ENCODE data around the gene PXDN. TPM values are rescaled to one million over a fixed set of nuclear protein-coding genes. Genes with fewer than 3 reads are reported as not detected.

PXDN gene
- total and polyA plus RNA-seq, 3 experiments from 2014 or later, result 0.39 to 3.3 (median 1.00) TPM

DNA sequence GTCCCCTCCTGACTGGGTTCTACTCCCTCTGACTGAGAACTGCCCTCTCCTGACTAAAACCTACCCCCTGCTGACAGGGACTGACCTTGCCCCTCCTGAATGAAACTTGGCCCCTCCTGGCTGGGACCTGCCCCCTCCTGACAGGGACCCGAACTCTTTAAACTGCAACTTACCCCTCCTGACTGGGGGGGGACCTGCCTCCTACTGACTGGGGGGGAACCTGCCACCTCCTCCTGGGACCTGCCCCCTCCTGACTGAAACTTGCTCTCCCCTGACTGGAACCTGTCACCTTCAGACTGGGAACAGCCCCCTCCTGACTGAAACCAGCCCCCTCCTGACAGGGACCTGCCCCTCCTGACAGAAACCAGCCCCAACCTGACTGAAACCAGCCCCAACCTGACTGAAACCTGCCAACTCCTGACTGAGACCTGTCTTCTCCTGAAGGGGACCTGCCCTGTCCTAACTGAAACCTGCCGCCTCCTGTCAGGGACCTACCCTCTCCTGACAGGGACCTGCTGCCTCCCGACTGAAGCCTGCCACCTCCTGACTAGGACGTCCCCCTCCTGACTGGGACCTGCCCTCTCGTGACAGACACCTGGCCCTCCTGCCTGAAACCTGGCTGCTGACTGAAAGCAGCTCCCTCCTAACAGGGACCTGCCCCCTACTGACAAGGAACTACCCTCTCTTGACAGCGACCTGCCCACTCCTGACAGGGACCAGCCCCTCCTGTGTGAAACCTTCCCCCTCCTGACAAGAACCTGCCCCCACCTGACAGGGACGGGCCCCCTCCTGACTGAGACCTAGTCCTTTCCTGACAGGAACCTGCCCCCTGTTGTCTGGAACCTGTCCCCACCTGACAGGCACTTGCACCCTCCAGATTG lies 87.1 kb downstream of the PXDN start:
- Histone ChIP-seq H3K9me3 (ENCODE audit: low read length) (no peaks in the 10 kb centered on the region), H3K27me3 (ENCODE audit: insufficient read depth, low read length, poor library complexity, severe bottlenecking) (no peaks in the 10 kb centered on the region), H3K4me1 (ENCODE audit: insufficient read depth, low read length) (no peaks in the 10 kb centered on the region), H3K36me3 (ENCODE audit: insufficient read depth, low read length) (no peaks in the 10 kb centered on the region), H3K4me3 (ENCODE audit: low read length) (no peak overlapping the region), H3K27ac (ENCODE audit: low read depth, low read length) (no peak overlapping the region)
- Mint-ChIP-seq H3K4me1 (no peaks in the 10 kb centered on the region), H3K27me3 (peaks cover 7 to 8% of the 10 kb centered on the region in 2 donors), H3K9me3 (peaks cover 0 to 3% (median 0%) of the 10 kb centered on the region in 5 donors), H3K27ac (no peak overlapping the region), H3K4me3 (no peak overlapping the region), H3K36me3 (no peaks in the 10 kb centered on the region)
- DNase-seq, result no peak
- POLR2A ChIA-PET, result no interaction called here
- CTCF ChIA-PET, result no interaction called here

DNA sequence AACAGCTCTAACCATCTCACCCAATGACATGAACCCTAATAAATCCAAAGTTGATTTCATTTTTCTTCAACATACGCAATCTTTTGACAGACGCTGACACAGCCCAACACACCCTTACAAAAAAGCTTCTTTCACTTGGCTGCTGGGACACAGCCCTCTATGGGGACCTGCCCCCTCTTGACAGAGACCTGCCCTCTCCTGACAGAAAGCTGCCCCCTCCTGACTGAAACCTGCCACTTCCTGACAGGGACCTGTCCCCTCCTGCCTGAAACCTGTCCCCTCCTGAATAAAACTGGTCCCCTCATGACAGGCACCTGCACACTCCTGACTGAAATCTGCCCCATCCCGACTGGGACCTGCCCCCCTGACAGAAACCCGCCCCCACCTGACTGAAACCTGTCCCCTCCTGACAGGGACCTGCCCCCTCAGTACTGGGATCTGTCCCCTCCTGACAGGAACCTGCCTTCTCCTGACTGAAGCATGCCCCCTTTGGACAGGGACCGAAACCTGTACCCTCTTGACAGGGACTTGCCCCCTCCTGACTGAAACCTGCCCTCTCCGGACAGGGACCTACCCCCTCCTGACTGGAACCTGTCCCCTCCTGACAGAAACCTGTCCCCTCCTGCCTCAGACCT lies 87.9 kb downstream of the PXDN start:
- H3K27me3 ChIP-seq (ENCODE audit: insufficient read depth, low read length, poor library complexity, severe bottlenecking), result no peaks in the 10 kb centered on the region
- H3K27ac Mint-ChIP-seq, result no peak overlapping the region
- no peak overlapping the region for H3K27ac ChIP-seq (ENCODE audit: low read depth, low read length)
- H3K4me3 Mint-ChIP-seq, result no peak overlapping the region
- POLR2A ChIA-PET, result no interaction called here
- no peaks in the 10 kb centered on the region for H3K4me1 Mint-ChIP-seq
- DNase-seq, result no peak
- no peaks in the 10 kb centered on the region for H3K36me3 ChIP-seq (ENCODE audit: insufficient read depth, low read length)
- H3K9me3 Mint-ChIP-seq, result peaks cover 0 to 3% (median 0%) of the 10 kb centered on the region in 5 donors
- H3K9me3 ChIP-seq (ENCODE audit: low read length), result no peaks in the 10 kb centered on the region
- CTCF ChIA-PET, result no interaction called here
- H3K27me3 Mint-ChIP-seq, result peaks cover 7 to 8% of the 10 kb centered on the region in 2 donors
- H3K4me1 ChIP-seq (ENCODE audit: insufficient read depth, low read length), result no peaks in the 10 kb centered on the region
- H3K4me3 ChIP-seq (ENCODE audit: low read length), result no peak overlapping the region
- no peaks in the 10 kb centered on the region for H3K36me3 Mint-ChIP-seq

DNA sequence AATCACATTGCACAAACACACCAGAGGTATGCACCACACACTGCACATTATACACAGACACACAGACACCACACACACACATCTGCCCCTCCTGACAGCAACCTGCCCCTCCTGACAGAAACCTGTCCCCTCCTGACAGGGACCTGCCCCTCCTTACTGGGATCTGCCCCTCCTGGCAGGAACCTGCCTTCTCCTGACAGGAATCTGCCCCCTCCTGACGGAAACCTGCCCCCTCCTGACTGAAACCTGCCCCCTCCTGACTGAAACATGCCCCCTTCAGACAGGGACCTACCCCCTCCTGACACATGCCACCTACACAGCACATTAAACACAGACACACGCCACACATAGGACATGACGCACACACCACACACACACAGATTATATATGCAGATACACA lies 88.9 kb downstream of the PXDN start:
- ChIA-PET CTCF (no interaction called here), POLR2A (no interaction called here)
- Histone ChIP-seq H3K36me3 (ENCODE audit: insufficient read depth, low read length) (no peaks in the 10 kb centered on the region), H3K27ac (ENCODE audit: low read depth, low read length) (no peak overlapping the region), H3K27me3 (ENCODE audit: insufficient read depth, low read length, poor library complexity, severe bottlenecking) (no peaks in the 10 kb centered on the region), H3K9me3 (ENCODE audit: low read length) (no peaks in the 10 kb centered on the region), H3K4me3 (ENCODE audit: low read length) (no peak overlapping the region), H3K4me1 (ENCODE audit: insufficient read depth, low read length) (no peaks in the 10 kb centered on the region)
- Mint-ChIP-seq H3K27ac (no peak overlapping the region), H3K27me3 (peaks cover 7 to 8% of the 10 kb centered on the region in 2 donors), H3K4me1 (no peaks in the 10 kb centered on the region), H3K9me3 (peaks cover 0 to 3% (median 0%) of the 10 kb centered on the region in 5 donors), H3K36me3 (no peaks in the 10 kb centered on the region), H3K4me3 (no peak overlapping the region)
- no peak for DNase-seq

DNA sequence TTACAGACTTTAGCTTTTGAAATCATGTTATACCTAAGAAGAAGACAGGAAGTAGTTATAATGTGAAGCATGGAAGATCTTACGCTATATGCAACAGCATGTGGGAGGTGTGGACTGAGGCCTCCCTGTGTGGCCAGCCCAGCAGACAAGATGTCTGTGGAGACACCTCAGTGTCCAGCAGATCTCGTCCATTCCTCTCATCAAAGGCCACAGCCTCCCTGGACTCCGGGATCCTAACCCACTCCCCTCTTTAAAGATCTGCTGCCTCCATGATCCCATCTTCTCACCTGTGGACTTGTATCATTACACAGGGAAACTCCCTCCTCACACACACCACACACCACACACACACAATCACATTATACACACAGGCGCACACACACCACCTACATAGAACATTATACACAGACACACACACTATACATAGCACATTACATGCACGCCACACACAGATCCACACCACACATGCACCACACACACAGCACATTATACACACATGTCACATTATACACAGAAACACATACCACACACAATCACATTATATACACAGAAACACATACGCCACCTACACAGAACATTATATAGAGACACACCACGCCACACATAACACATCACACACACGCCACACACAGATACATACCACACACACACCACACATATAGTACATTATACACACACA lies 89.5 kb downstream of the PXDN start:
- DNase-seq, result no peak
- no peaks in the 10 kb centered on the region for H3K27me3 ChIP-seq (ENCODE audit: insufficient read depth, low read length, poor library complexity, severe bottlenecking)
- H3K9me3 Mint-ChIP-seq, result peaks cover 0 to 5% (median 2%) of the 10 kb centered on the region in 5 donors
- H3K4me1 Mint-ChIP-seq, result no peaks in the 10 kb centered on the region
- H3K36me3 Mint-ChIP-seq, result no peaks in the 10 kb centered on the region
- H3K9me3 ChIP-seq (ENCODE audit: low read length), result no peaks in the 10 kb centered on the region
- H3K4me3 ChIP-seq (ENCODE audit: low read length), result no peak overlapping the region
- peaks cover 7 to 8% of the 10 kb centered on the region in 2 donors for H3K27me3 Mint-ChIP-seq
- H3K36me3 ChIP-seq (ENCODE audit: insufficient read depth, low read length), result no peaks in the 10 kb centered on the region
- no peaks in the 10 kb centered on the region for H3K4me1 ChIP-seq (ENCODE audit: insufficient read depth, low read length)
- H3K27ac ChIP-seq (ENCODE audit: low read depth, low read length), result no peak overlapping the region
- H3K27ac Mint-ChIP-seq, result no peak overlapping the region
- ChIA-PET CTCF (no interaction called here), POLR2A (no interaction called here)
- no peak overlapping the region for H3K4me3 Mint-ChIP-seq

DNA sequence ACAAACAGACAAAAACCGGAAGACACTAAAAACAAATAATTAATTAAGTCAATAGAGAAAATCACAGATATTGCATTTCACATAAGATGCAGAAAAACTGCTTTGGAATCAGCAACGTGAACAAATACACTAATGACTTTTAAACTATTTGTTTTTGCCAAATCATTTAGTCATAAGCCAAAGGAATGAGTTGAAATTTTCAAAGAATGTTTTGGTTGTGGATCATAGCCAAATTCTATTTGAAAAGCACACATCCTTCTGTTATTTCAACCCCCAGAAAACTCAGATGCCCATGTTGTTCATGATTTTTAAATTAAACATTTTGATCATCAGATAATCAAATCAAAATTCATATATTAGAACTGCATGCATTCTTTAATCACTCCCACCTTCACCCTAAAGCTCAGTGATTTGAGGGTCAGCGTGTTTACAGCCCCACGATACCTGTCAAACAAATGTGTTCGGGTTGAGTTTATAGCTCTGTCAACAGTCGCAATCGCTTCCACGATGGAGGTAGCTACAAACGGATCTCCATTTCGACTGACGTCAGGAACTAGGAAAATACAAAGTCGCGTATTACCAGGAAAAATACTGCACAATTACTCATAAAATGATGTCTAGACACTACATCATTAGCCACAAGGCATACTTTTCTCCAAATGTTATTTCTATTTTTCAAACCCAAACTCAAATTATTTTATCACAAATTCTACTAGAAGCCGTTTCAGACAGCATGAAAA lies 90.2 kb downstream of the PXDN start:
- CTCF ChIA-PET, result no interaction called here
- H3K27me3 ChIP-seq (ENCODE audit: insufficient read depth, low read length, poor library complexity, severe bottlenecking), result no peaks in the 10 kb centered on the region
- POLR2A ChIA-PET, result no interaction called here
- Mint-ChIP-seq H3K9me3 (peaks cover 0 to 8% (median 2%) of the 10 kb centered on the region in 5 donors), H3K4me3 (no peak overlapping the region), H3K4me1 (no peaks in the 10 kb centered on the region), H3K27me3 (peaks cover 6 to 8% of the 10 kb centered on the region in 2 donors), H3K36me3 (no peaks in the 10 kb centered on the region), H3K27ac (no peak overlapping the region)
- no peak for DNase-seq
- H3K27ac ChIP-seq (ENCODE audit: low read depth, low read length), result no peak overlapping the region
- H3K9me3 ChIP-seq (ENCODE audit: low read length), result no peaks in the 10 kb centered on the region
- no peak overlapping the region for H3K4me3 ChIP-seq (ENCODE audit: low read length)
- H3K36me3 ChIP-seq (ENCODE audit: insufficient read depth, low read length), result no peaks in the 10 kb centered on the region
- no peaks in the 10 kb centered on the region for H3K4me1 ChIP-seq (ENCODE audit: insufficient read depth, low read length)

DNA sequence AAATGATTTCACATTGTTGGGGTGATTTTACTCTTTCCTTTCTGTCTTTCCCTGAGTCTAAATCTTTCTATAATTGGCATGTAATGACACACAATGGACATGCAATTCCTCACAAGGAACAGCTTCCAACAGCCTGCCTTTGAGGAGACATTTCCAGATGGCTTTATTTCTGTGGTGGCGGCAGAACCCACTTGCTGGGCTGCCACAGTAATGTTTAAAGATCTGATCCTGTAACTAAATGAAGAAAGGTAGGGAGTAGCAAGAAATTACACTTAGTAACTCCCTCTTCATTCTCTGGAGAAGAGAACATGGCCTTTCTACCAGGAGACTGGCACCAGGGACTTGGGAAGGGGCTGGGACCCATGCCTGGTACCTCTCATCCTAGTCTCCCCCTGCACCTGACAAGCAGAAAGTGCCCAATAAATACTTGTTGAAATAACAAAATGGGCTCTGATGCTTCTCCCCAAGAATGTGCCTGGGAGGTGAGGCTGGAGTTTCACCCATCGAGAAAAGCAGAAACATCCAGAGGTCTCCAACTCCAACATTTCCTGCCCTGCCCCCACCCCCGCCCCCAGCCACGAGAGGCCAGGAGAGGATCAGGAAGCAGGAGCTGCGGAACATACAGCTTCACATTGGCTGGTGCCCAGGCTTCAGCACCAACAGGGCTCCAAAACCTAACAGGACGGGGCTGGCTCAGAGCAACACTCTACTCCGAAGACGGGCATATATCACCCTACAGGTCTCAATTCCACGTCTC lies 92.1 kb downstream of the PXDN start:
- H3K27me3 ChIP-seq (ENCODE audit: insufficient read depth, low read length, poor library complexity, severe bottlenecking), result no peaks in the 10 kb centered on the region
- no peaks in the 10 kb centered on the region for H3K4me1 ChIP-seq (ENCODE audit: insufficient read depth, low read length)
- H3K9me3 ChIP-seq (ENCODE audit: low read length), result no peaks in the 10 kb centered on the region
- H3K36me3 ChIP-seq (ENCODE audit: insufficient read depth, low read length), result no peaks in the 10 kb centered on the region
- peak overlapping the region in 1 of 8 donors; percentile 31 for H3K27ac Mint-ChIP-seq
- H3K4me3 Mint-ChIP-seq, result no peak overlapping the region
- H3K27ac ChIP-seq (ENCODE audit: low read depth, low read length), result no peak overlapping the region
- peaks cover 0 to 5% (median 2%) of the 10 kb centered on the region in 5 donors for H3K9me3 Mint-ChIP-seq
- CTCF ChIA-PET, result no interaction called here
- H3K4me3 ChIP-seq (ENCODE audit: low read length), result no peak overlapping the region
- no peaks in the 10 kb centered on the region for H3K36me3 Mint-ChIP-seq
- no peaks in the 10 kb centered on the region for H3K27me3 Mint-ChIP-seq
- no peaks in the 10 kb centered on the region for H3K4me1 Mint-ChIP-seq
- POLR2A ChIA-PET, result no interaction called here
- no peak for DNase-seq

DNA sequence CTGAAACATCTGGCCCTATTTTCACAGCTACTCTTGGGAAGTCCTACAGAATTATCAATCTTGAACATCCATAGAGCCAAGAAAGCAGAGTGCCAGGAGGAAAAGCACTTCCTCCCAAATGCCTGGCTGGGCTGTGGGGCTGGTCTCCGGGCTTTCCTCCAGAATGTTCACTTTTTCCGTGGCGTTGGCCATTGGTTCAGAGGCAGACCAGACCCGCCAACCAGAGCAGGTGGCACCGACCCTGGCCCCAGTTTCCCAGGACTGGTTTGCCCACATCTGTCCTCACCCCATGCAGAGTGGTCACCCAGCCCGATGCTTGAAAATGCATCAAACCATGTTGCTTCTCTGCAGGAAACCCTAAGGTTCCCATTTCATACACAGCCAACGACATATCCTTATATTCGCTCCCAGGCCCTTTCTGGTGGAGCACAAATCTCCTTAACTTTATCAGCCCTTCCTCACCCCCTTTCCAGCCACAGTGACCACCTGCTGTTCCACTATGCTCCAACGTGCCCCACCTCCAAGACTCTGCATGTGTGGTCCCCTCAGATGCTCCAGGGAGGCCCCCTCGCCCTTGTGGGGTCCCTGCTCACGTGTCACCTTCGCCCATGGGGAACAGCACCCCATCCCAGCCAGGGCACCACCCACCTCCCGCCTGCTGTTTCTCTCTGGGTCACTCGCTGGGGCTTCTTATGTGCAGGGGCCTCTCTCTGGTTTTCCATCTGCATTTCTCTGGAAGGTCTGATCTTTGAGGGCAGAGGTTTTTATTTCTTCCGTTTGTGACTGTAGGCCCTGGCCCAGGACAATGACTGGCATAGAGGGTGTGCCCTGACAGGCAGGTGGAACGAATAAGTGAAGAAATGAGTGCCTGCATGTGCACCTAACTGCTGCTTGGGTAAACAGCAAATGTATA lies 92.9 kb downstream of the PXDN start:
- H3K27me3 ChIP-seq (ENCODE audit: insufficient read depth, low read length, poor library complexity, severe bottlenecking), result no peaks in the 10 kb centered on the region
- H3K36me3 ChIP-seq (ENCODE audit: insufficient read depth, low read length), result no peaks in the 10 kb centered on the region
- no peaks in the 10 kb centered on the region for H3K36me3 Mint-ChIP-seq
- H3K27me3 Mint-ChIP-seq, result no peaks in the 10 kb centered on the region
- H3K9me3 ChIP-seq (ENCODE audit: low read length), result no peaks in the 10 kb centered on the region
- no peaks in the 10 kb centered on the region for H3K4me1 Mint-ChIP-seq
- POLR2A ChIA-PET, result no interaction called here
- H3K9me3 Mint-ChIP-seq, result peaks cover 0 to 5% (median 2%) of the 10 kb centered on the region in 5 donors
- CTCF ChIA-PET, result no interaction called here
- no peak overlapping the region for H3K4me3 Mint-ChIP-seq
- no peak for DNase-seq
- no peak overlapping the region for H3K4me3 ChIP-seq (ENCODE audit: low read length)
- no peak overlapping the region for H3K27ac ChIP-seq (ENCODE audit: low read depth, low read length)
- H3K4me1 ChIP-seq (ENCODE audit: insufficient read depth, low read length), result no peaks in the 10 kb centered on the region
- no peak overlapping the region for H3K27ac Mint-ChIP-seq

Data from CD8-positive, alpha-beta memory T cell (primary cell).